HCT116 (cell line): ENCODE data around the gene SERF2. TPM values are rescaled to one million over a fixed set of nuclear protein-coding genes. Genes with fewer than 3 reads are reported as not detected.

Experiments used
- ATAC-seq: fragments of 200-7000 bp; cut with Tn5 transposase; 2 replicates; pipeline ENCODE4 v1.9.1; 2020; ENCODE audit warnings: mild to moderate bottlenecking, moderate library complexity
- BruUV-seq: library from RNA; stranded (reverse); fragments of 400-500 nt; replicated peaks from 2 replicates; lab custom pipeline; 2021; lab: Mats Ljungman, UMichigan
- CTCF ChIA-PET: fragments of 300-600 bp; sonication (Branson Sonifier 250); formaldehyde crosslinking; loops from one replicate; lab custom pipeline; 2021; ENCODE audit warnings: antibody characterized with exemption; lab: Charles Lee
- POLR2A ChIA-PET: fragments of 300-600, 350-600 bp; sonication (Branson Sonifier 250); formaldehyde crosslinking; loops from one replicate; lab custom pipeline; 2021; ENCODE audit warnings: antibody characterized with exemption; lab: Charles Lee
- RAD21 ChIA-PET, 2 experiments: fragments of 300-600 bp; sonication (Branson Sonifier 250); formaldehyde crosslinking; loops; one replicate each; lab custom pipeline; 2023; ENCODE audit warnings: low total read pairs in 2 of 2; ENCODE audit not compliant: uncharacterized antibody in 2 of 2, unreplicated experiment in 2 of 2, low non-redundant PET in 1 of 2; lab: Charles Lee
- DNase-seq: peaks from one replicate; pipeline ENCODE4 v3.0.0-alpha.2; 2010; ENCODE audit warnings: low read depth, low spot score
- H2AFZ ChIP-seq: fragments of 200-600 bp; shearing (Covaris generic), sonication (generic); 2 replicates; pipeline ENCODE4 v1.6.1; 2017; ENCODE audit warnings: low read depth, mixed run types, mixed read lengths, antibody characterized with exemption, low read length; ENCODE audit not compliant: poor library complexity, severe bottlenecking
- H3K27ac ChIP-seq: 2 replicates; pipeline ENCODE4 v1.5.1; 2012; ENCODE audit warnings: low read depth, low read length
- H3K27me3 ChIP-seq: fragments of 200-600 bp; sonication (generic); 2 replicates; pipeline ENCODE4 v1.6.1; 2016; ENCODE audit warnings: mixed run types, low read length, mixed read lengths; ENCODE audit not compliant: insufficient read depth
- H3K36me3 ChIP-seq, 2 experiments: fragments of 200-500 bp in 1 of 2; fragments of 200-600 bp in 1 of 2; sonication (Bioruptor generic) in 1 of 2; sonication (generic) in 1 of 2; 2 replicates each; pipeline versions ENCODE4 v1.5.1 to v1.6.1; 2014 to 2016; ENCODE audit warnings: low read length in 2 of 2, inconsistent platforms in 1 of 2, mixed read lengths in 1 of 2, mixed run types in 1 of 2; ENCODE audit not compliant: insufficient read depth in 2 of 2, control insufficient read depth in 1 of 2
- H3K4me1 ChIP-seq, 2 experiments: fragments of 200-600 bp in 1 of 2; sonication (generic) in 1 of 2; 2 replicates each; pipeline versions ENCODE4 v1.5.1 to v1.6.1; 2012 to 2017; ENCODE audit warnings: low read length in 2 of 2, inconsistent platforms in 1 of 2, mild to moderate bottlenecking in 1 of 2, mixed read lengths in 1 of 2, mixed run types in 1 of 2, moderate library complexity in 1 of 2; ENCODE audit not compliant: insufficient read depth in 2 of 2, control insufficient read depth in 1 of 2
- H3K4me2 ChIP-seq: fragments of 200-600 bp; sonication (generic); 2 replicates; pipeline ENCODE4 v1.6.1; 2017; ENCODE audit warnings: mixed run types, low read length, mixed read lengths
- H3K4me3 ChIP-seq, 2 experiments: fragments of 200-600 bp in 1 of 2; sonication (generic) in 1 of 2; replicated peaks in 1 of 2; 2 replicates each; pipeline ENCODE4 v1.5.1; 2011 to 2016; ENCODE audit warnings: low read length in 2 of 2, control low read depth in 1 of 2, low read depth in 1 of 2, mild to moderate bottlenecking in 1 of 2, mixed read lengths in 1 of 2, mixed run types in 1 of 2
- H3K79me2 ChIP-seq: fragments of 200-600 bp; sonication (generic); 2 replicates; pipeline ENCODE4 v1.6.1; 2017; ENCODE audit warnings: mild to moderate bottlenecking, mixed run types, low read length, moderate library complexity, mixed read lengths; ENCODE audit not compliant: insufficient read depth
- H3K9ac ChIP-seq: fragments of 200-600 bp; sonication (generic); 2 replicates; pipeline ENCODE4 v1.6.1; 2016; ENCODE audit warnings: low read length, mixed read lengths
- H3K9me2 ChIP-seq: fragments of 200-600 bp; sonication (generic), shearing (Covaris generic); 2 replicates; pipeline ENCODE4 v1.6.1; 2017; ENCODE audit warnings: mixed run types, mild to moderate bottlenecking, moderate library complexity; ENCODE audit not compliant: insufficient read depth
- H3K9me3 ChIP-seq, 2 experiments: fragments of 200-500 bp in 1 of 2; fragments of 200-600 bp in 1 of 2; sonication (Bioruptor generic) in 1 of 2; sonication (generic) in 1 of 2; 2 replicates each; pipeline ENCODE4 v1.6.1; 2014 to 2017; ENCODE audit warnings: low read length in 2 of 2, mixed read lengths in 2 of 2, inconsistent platforms in 1 of 2, low read depth in 1 of 2, mild to moderate bottlenecking in 1 of 2, mixed run types in 1 of 2, moderate library complexity in 1 of 2; ENCODE audit not compliant: control insufficient read depth in 1 of 2, insufficient read depth in 1 of 2
- H4K20me1 ChIP-seq: fragments of 200-600 bp; sonication (generic), shearing (Covaris generic); 2 replicates; pipeline ENCODE4 v1.6.1; 2017; ENCODE audit warnings: mixed run types, mild to moderate bottlenecking, moderate library complexity; ENCODE audit not compliant: insufficient read depth
- CBX3 ChIP-seq: IDR thresholded peaks from 2 replicates; pipeline ENCODE4 v1.6.1; 2012; ENCODE audit warnings: low read depth
- CEBPB ChIP-seq: IDR thresholded peaks from 2 replicates; pipeline ENCODE4 v1.6.1; 2012; ENCODE audit warnings: low read depth
- EGR1 ChIP-seq: IDR thresholded peaks from 2 replicates; pipeline ENCODE4 v1.6.1; 2012; ENCODE audit warnings: low read depth
- ELF1 ChIP-seq: IDR thresholded peaks from 2 replicates; pipeline ENCODE4 v1.6.1; 2012; ENCODE audit warnings: low read depth, borderline replicate concordance
- EZH2phosphoT487 ChIP-seq: fragments of 200-600 bp; IDR thresholded peaks from 2 replicates; pipeline ENCODE4 v1.6.1; 2018; ENCODE audit warnings: antibody characterized with exemption, borderline replicate concordance
- FOSL1 ChIP-seq: IDR thresholded peaks from 2 replicates; pipeline ENCODE4 v1.6.1; 2012; ENCODE audit warnings: low read depth
- JUND ChIP-seq: IDR thresholded peaks from 2 replicates; pipeline ENCODE4 v1.6.1; 2012
- POLR2A ChIP-seq: IDR thresholded peaks from 2 replicates; pipeline ENCODE4 v1.7.0; 2011; ENCODE audit warnings: borderline replicate concordance; ENCODE audit not compliant: insufficient read depth, insufficient read length; ENCODE audit errors: extremely low read depth
- RAD21 ChIP-seq: IDR thresholded peaks from 2 replicates; pipeline ENCODE4 v1.6.1; 2012; ENCODE audit warnings: low read depth, mild to moderate bottlenecking
- SP1 ChIP-seq: IDR thresholded peaks from 2 replicates; pipeline ENCODE4 v1.6.1; 2012; ENCODE audit warnings: low read depth
- SRF ChIP-seq: IDR thresholded peaks from 2 replicates; pipeline ENCODE4 v1.6.1; 2012; ENCODE audit warnings: low read depth
- TCF7L2 ChIP-seq: IDR thresholded peaks from 2 replicates; pipeline ENCODE4 v1.7.0; 2011; ENCODE audit warnings: borderline replicate concordance, inconsistent platforms; ENCODE audit not compliant: insufficient read depth, insufficient read length; ENCODE audit errors: extremely low read depth
- YY1 ChIP-seq: IDR thresholded peaks from 2 replicates; pipeline ENCODE4 v1.6.1; 2011; ENCODE audit warnings: low read length, low read depth, moderate library complexity, mild to moderate bottlenecking; ENCODE audit not compliant: insufficient replicate concordance; ENCODE audit errors: extremely low read depth
- ZFX ChIP-seq: fragments of 450-650 bp; IDR thresholded peaks from 2 replicates; pipeline ENCODE4 v1.6.1; 2017
- ZNF274 ChIP-seq: fragments of 200-500 bp; sonication (Bioruptor generic); IDR thresholded peaks from 2 replicates; pipeline ENCODE4 v1.6.1; 2014; ENCODE audit warnings: mild to moderate bottlenecking, low read depth, low read length, inconsistent platforms
- intact Hi-C: fragments of 100-400 bp; cut with micrococcal nuclease; formaldehyde crosslinking; loops from 2 replicates; pipeline ENCODE4 v1.10.0; 2022
- total RNA-seq: library from RNA; stranded (reverse); gene quantifications from one replicate; pipeline ENCODE4 v1.2.1, GENCODE V29; 2021; ENCODE audit not compliant: unreplicated experiment
- TF ChIP-seq, protein P1 (sequence below): IDR thresholded peaks from 2 replicates; pipeline ENCODE4 v1.6.1; 2012
- TF ChIP-seq, protein P2 (sequence below), 3 experiments: fragments of 200-600 bp in 1 of 3; sonication (generic) in 1 of 3; IDR thresholded peaks in 2 of 3; conservative IDR thresholded peaks in 1 of 3; 2 replicates each; pipeline ENCODE4 v1.5.1; 2012 to 2017; ENCODE audit warnings: low read depth in 2 of 3, low read length in 2 of 3, antibody characterized with exemption in 1 of 3, borderline replicate concordance in 1 of 3, control low read depth in 1 of 3, mild to moderate bottlenecking in 1 of 3, mixed read lengths in 1 of 3, mixed run types in 1 of 3, moderate library complexity in 1 of 3; ENCODE audit not compliant: insufficient read depth in 1 of 3
- TF ChIP-seq, protein P3 (sequence below): IDR thresholded peaks from 2 replicates; pipeline ENCODE4 v1.6.1; 2011; ENCODE audit warnings: mild to moderate bottlenecking, low read length, moderate library complexity; ENCODE audit not compliant: insufficient replicate concordance; ENCODE audit errors: extremely low read depth
- TF ChIP-seq, protein P4 (sequence below): IDR thresholded peaks from 2 replicates; pipeline ENCODE4 v1.6.1; 2012
- TF ChIP-seq, protein P5 (sequence below): IDR thresholded peaks from 2 replicates; pipeline ENCODE4 v1.6.1; 2012; ENCODE audit warnings: low read depth

SERF2 gene
- total RNA-seq, 1 experiment from 2014 or later, result 656 TPM

GRCh38 chr15:43775411-43775965 lies 16.6 kb upstream of the SERF2 start:
- ChIA-PET CTCF (interaction anchor here (1.0 to 2.3 kb wide), 3 partner anchors 21 to 30 kb away, joined by 3 to 5 read pairs (median 3); partner anchors contain the start of genes HYPK and PDIA3), RAD21 (no interaction called here), POLR2A (interaction anchor here (0.6 to 2.0 kb wide), 6 partner anchors 10 to 521 kb away, joined by 3 to 8 read pairs (median 3); partner anchors contain the start of genes MFAP1 and SERF2)
- DNase-seq (peak; percentile 85), ATAC-seq (peak; percentile 65)
- intact Hi-C loops, result loop anchor here (10.0 kb wide), 1 partner anchor 331 kb away; no protein-coding TSS in a partner anchor
- Histone ChIP-seq H3K27ac (peak overlapping the region; percentile 69), H3K4me2 (peak overlapping the region; percentile 99), H3K27me3 (no peaks in the 10 kb centered on the region), H2AFZ (no peak overlapping the region), H3K9me3 (no peaks in the 10 kb centered on the region), H3K9me2 (no peaks in the 10 kb centered on the region), H3K36me3 (peaks cover 29 to 32% of the 10 kb centered on the region in 2 experiments), H3K79me2 (no peaks in the 10 kb centered on the region; the same call in 1 of the 2 replicates), H3K4me3 (peak overlapping the region; percentile 90 to 98), H4K20me1 (no peaks in the 10 kb centered on the region), H3K4me1 (peaks cover 9 to 31% of the 10 kb centered on the region in 2 experiments), H3K9ac (peak overlapping the region; percentile 86)
- BruUV-seq, result no TSS peak
- TF ChIP-seq EGR1, result no peak
- peak; percentile 26; the same call in 1 of the 2 replicates for TF ChIP-seq SP1
- TF ChIP-seq, protein P1, sequence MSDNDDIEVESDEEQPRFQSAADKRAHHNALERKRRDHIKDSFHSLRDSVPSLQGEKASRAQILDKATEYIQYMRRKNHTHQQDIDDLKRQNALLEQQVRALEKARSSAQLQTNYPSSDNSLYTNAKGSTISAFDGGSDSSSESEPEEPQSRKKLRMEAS, result peak; percentile 99
- TF ChIP-seq, protein P2, sequence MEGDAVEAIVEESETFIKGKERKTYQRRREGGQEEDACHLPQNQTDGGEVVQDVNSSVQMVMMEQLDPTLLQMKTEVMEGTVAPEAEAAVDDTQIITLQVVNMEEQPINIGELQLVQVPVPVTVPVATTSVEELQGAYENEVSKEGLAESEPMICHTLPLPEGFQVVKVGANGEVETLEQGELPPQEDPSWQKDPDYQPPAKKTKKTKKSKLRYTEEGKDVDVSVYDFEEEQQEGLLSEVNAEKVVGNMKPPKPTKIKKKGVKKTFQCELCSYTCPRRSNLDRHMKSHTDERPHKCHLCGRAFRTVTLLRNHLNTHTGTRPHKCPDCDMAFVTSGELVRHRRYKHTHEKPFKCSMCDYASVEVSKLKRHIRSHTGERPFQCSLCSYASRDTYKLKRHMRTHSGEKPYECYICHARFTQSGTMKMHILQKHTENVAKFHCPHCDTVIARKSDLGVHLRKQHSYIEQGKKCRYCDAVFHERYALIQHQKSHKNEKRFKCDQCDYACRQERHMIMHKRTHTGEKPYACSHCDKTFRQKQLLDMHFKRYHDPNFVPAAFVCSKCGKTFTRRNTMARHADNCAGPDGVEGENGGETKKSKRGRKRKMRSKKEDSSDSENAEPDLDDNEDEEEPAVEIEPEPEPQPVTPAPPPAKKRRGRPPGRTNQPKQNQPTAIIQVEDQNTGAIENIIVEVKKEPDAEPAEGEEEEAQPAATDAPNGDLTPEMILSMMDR (IDR thresholded peaks at IDR 0.05 in 2 of 3, conservative IDR thresholded peaks at IDR 0.05 in 1 of 3; ENCODE audit: borderline replicate concordance in 1 of 3, insufficient read depth in 1 of 3, low read depth in 2 of 3, low read length in 2 of 3), result peak; percentile 66 to 78 (median 74)
- TF ChIP-seq, protein P3, sequence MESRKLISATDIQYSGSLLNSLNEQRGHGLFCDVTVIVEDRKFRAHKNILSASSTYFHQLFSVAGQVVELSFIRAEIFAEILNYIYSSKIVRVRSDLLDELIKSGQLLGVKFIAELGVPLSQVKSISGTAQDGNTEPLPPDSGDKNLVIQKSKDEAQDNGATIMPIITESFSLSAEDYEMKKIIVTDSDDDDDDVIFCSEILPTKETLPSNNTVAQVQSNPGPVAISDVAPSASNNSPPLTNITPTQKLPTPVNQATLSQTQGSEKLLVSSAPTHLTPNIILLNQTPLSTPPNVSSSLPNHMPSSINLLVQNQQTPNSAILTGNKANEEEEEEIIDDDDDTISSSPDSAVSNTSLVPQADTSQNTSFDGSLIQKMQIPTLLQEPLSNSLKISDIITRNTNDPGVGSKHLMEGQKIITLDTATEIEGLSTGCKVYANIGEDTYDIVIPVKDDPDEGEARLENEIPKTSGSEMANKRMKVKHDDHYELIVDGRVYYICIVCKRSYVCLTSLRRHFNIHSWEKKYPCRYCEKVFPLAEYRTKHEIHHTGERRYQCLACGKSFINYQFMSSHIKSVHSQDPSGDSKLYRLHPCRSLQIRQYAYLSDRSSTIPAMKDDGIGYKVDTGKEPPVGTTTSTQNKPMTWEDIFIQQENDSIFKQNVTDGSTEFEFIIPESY, result no peak
- no peak for TF ChIP-seq POLR2A
- no peak for TF ChIP-seq JUND
- no peak for TF ChIP-seq ELF1
- TF ChIP-seq RAD21, result peak; percentile 58
- TF ChIP-seq EZH2phosphoT487, result no peak
- no peak for TF ChIP-seq SRF
- TF ChIP-seq YY1, result no peak
- TF ChIP-seq, protein P4, sequence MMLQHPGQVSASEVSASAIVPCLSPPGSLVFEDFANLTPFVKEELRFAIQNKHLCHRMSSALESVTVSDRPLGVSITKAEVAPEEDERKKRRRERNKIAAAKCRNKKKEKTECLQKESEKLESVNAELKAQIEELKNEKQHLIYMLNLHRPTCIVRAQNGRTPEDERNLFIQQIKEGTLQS, result no peak
- TF ChIP-seq ZNF274, result no peak
- no peak for TF ChIP-seq ZFX
- TF ChIP-seq, protein P5, sequence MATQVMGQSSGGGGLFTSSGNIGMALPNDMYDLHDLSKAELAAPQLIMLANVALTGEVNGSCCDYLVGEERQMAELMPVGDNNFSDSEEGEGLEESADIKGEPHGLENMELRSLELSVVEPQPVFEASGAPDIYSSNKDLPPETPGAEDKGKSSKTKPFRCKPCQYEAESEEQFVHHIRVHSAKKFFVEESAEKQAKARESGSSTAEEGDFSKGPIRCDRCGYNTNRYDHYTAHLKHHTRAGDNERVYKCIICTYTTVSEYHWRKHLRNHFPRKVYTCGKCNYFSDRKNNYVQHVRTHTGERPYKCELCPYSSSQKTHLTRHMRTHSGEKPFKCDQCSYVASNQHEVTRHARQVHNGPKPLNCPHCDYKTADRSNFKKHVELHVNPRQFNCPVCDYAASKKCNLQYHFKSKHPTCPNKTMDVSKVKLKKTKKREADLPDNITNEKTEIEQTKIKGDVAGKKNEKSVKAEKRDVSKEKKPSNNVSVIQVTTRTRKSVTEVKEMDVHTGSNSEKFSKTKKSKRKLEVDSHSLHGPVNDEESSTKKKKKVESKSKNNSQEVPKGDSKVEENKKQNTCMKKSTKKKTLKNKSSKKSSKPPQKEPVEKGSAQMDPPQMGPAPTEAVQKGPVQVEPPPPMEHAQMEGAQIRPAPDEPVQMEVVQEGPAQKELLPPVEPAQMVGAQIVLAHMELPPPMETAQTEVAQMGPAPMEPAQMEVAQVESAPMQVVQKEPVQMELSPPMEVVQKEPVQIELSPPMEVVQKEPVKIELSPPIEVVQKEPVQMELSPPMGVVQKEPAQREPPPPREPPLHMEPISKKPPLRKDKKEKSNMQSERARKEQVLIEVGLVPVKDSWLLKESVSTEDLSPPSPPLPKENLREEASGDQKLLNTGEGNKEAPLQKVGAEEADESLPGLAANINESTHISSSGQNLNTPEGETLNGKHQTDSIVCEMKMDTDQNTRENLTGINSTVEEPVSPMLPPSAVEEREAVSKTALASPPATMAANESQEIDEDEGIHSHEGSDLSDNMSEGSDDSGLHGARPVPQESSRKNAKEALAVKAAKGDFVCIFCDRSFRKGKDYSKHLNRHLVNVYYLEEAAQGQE, result no peak
- no peak for TF ChIP-seq CEBPB
- no peak for TF ChIP-seq FOSL1
- no peak for TF ChIP-seq TCF7L2
- TF ChIP-seq CBX3, result peak; percentile 86
